BLaER1 (cell line): ENCODE results near the gene RAP1GAP.

Experiments
- H3K27ac ChIP-seq: shearing (Covaris generic); formaldehyde crosslinking; 2 replicates; pipeline ENCODE4 v1.8.1; 2022
- H3K27me3 ChIP-seq: shearing (Covaris generic); formaldehyde crosslinking; 2 replicates; pipeline ENCODE4 v1.8.1; 2022
- H3K36me3 ChIP-seq: shearing (Covaris generic); formaldehyde crosslinking; 2 replicates; pipeline ENCODE4 v1.8.1; 2022
- H3K4me1 ChIP-seq: shearing (Covaris generic); formaldehyde crosslinking; 2 replicates; pipeline ENCODE4 v1.8.1; 2022
- H3K4me2 ChIP-seq: shearing (Covaris generic); formaldehyde crosslinking; 2 replicates; pipeline ENCODE4 v1.8.1; 2022
- H3K4me3 ChIP-seq: shearing (Covaris generic); formaldehyde crosslinking; 2 replicates; pipeline ENCODE4 v1.8.1; 2022
- H3K9ac ChIP-seq: shearing (Covaris generic); formaldehyde crosslinking; 2 replicates; pipeline ENCODE4 v1.8.1; 2022
- H3K9me3 ChIP-seq: shearing (Covaris generic); formaldehyde crosslinking; 2 replicates; pipeline ENCODE4 v1.8.1; 2022
- H4K20me1 ChIP-seq: shearing (Covaris generic); formaldehyde crosslinking; 2 replicates; pipeline ENCODE4 v1.8.1; 2022
- Cebpa-rat ChIP-seq: shearing (Covaris generic); IDR thresholded peaks from 2 replicates; pipeline ENCODE4 v1.8.1; 2022

Gene RAP1GAP

DNA sequence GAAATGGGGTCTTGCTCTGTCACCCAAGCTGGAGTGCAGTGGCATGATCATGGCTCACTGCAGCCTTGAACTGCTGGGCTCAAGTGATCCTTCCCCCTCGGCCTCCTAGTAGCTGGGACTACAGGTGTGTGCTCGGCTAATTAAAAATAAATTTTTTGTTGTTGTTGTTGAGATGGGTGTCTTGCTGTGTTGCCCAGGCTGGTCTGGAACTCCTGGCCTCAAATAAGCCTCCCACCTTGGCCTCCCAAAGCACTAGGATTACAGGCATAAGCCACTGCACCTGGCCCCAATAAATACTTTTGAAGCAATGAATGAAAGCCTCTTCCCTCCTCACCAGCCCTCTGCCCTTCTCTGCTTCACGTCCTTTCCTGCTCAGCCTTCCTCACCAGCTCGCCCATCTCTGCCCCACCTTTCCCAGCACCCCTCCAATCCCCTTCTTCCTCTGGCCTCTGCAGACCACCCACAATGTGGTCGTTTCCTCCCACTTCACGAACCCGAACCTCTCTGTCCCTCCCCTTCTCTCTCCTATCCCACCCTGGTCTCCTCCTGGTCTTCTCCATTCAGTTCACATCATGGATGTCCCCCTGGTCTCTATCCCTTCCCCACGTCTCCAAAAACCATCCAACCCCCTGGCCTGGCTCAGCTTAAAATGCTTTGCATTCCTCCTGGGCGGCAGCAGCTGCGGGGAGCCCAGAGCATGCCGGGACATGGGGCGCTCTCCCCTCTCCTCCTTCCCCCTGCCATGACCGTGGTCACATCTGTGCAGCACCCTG lies 38.4 kb downstream of the RAP1GAP start:
- Histone ChIP-seq H3K27ac (no peak overlapping the region), H3K4me2 (no peak overlapping the region), H3K9ac (no peak overlapping the region), H3K36me3 (no peaks in the 10 kb centered on the region), H3K4me1 (no peaks in the 10 kb centered on the region), H3K4me3 (no peak overlapping the region), H3K9me3 (no peaks in the 10 kb centered on the region), H4K20me1 (peaks cover 9% of the 10 kb centered on the region; the same call in 1 of the 2 replicates), H3K27me3 (no peaks in the 10 kb centered on the region)
- no peak for TF ChIP-seq Cebpa-rat

DNA sequence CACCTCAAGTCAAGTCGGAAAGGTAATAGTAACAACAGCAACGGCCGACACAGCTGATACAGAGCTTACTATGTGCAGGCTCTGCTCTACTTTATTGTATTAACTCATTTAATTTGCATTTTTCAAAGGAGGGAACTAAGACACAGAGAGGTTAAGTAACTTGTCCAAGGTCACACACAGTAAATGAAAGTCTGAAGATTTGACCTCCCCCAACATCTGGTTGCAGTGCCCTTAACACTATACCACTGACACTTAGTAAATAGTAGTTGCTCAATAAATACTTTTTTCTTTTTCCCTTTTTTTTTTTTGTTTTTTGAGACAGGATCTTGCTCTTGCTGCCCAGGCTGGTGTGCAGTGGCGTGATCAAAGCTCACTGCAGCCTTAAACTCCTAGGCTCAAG lies 39.2 kb downstream of the RAP1GAP start:
- Histone ChIP-seq H3K4me2 (no peak overlapping the region), H3K27ac (no peak overlapping the region), H3K9me3 (no peaks in the 10 kb centered on the region), H3K27me3 (no peaks in the 10 kb centered on the region), H3K36me3 (no peaks in the 10 kb centered on the region), H3K4me3 (no peak overlapping the region), H4K20me1 (peaks cover 9% of the 10 kb centered on the region; the same call in 1 of the 2 replicates), H3K9ac (no peak overlapping the region), H3K4me1 (no peaks in the 10 kb centered on the region)
- no peak for TF ChIP-seq Cebpa-rat

DNA sequence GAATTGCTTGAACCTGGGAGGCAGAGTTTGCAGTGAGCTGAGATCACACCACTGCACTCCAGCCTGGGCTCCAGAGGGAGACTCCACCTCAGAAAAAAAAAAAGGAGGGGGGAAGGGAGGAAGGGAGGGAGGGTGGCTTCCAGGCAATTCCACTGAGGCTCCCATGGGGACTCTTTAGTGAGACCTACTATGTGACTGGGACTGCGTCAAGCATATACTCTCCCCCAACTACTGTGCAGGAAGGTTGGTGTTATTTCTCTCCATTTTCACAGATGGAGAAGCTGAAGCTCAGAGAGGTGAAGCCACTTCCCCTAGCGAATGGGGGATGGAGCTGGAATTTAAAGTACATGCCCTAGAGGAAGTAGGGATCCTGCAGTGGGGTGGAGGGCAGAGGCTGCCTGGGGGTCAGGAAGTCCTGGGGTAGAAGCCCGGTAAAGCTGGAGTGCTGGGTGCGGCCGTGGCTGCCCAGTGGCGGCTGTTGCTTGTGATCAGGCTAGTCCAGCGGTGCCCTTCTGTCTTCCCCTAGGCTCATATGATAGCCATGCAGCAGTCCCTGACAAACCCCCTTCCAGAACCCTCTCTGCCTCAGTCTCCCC lies 40.3 kb downstream of the RAP1GAP start:
- Histone ChIP-seq H3K36me3 (no peaks in the 10 kb centered on the region), H3K4me1 (peaks cover under 1% of the 10 kb centered on the region), H3K9ac (no peak overlapping the region), H3K4me3 (no peak overlapping the region), H3K4me2 (no peak overlapping the region), H3K27ac (no peak overlapping the region), H4K20me1 (peaks cover 9% of the 10 kb centered on the region; the same call in 1 of the 2 replicates), H3K27me3 (no peaks in the 10 kb centered on the region), H3K9me3 (no peaks in the 10 kb centered on the region)
- no peak for TF ChIP-seq Cebpa-rat

DNA sequence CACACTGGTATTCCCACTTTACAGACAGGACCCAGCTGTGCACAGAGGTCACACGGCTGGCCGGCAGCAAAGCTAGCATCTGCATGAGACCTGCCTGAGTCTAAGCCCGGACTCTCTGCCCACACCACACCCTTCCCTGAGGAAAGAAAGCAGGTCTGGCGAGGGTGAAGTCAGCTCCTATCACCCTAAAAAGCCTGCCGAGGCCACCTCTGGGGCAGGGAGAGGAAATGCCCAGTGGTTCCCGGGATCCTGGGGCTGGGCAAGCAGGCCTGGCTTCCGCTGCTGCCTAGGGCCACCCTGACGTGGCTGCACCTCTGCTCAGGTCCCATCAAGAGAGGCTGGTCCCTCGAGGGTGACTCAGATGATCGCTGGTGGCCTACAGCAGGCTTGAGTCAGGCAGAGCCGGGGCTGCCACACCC lies 42.2 kb downstream of the RAP1GAP start:
- Histone ChIP-seq H3K36me3 (no peaks in the 10 kb centered on the region), H3K9ac (no peak overlapping the region), H3K9me3 (no peaks in the 10 kb centered on the region), H4K20me1 (peaks cover 9% of the 10 kb centered on the region; the same call in 1 of the 2 replicates), H3K4me1 (peaks cover 13% of the 10 kb centered on the region), H3K4me2 (no peak overlapping the region), H3K27ac (no peak overlapping the region), H3K27me3 (no peaks in the 10 kb centered on the region), H3K4me3 (no peak overlapping the region)
- no peak for TF ChIP-seq Cebpa-rat

DNA sequence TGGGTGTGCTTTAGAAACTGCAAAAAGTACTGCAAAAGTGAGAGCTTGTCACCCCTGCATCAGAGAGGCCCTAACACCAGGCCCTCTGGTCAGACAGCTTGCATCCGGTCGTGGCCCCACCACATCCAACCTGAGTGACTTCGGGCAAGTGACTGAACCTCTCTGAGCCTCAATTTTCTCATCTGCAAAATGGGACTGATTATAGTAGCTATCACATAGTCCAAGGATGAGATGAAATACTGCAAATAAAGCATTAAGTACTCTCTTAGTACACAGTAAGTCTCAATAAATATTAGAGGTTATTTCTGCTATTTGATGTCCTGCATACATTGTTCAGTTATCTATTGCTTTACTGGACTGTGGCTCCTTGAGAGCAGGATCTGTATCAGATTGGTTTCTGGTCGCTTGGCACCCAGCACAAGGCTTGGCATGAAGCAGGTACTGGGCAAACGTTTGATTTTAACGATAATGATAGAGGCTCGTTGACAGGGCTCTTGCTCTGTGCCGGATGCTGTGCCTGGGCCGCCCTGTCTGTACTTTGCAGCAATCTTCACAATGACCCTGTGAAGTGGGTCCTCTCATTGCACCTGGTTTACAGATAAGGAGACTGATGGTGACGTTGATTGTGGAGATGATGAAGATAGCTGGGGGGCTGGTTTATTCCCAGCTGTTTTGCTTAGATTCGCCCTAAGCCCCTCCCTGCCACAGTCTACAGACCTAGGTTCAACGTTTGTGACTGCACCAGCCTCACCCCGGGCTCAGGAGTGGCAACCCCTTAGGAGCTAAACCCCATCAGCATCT lies 43.6 kb downstream of the RAP1GAP start:
- Histone ChIP-seq H4K20me1 (peaks cover 10% of the 10 kb centered on the region; the same call in 1 of the 2 replicates), H3K4me2 (no peak overlapping the region), H3K4me3 (no peak overlapping the region), H3K4me1 (peaks cover 14% of the 10 kb centered on the region), H3K27ac (no peak overlapping the region), H3K36me3 (no peaks in the 10 kb centered on the region), H3K27me3 (no peaks in the 10 kb centered on the region), H3K9ac (no peak overlapping the region), H3K9me3 (no peaks in the 10 kb centered on the region)
- TF ChIP-seq Cebpa-rat: no peak

DNA sequence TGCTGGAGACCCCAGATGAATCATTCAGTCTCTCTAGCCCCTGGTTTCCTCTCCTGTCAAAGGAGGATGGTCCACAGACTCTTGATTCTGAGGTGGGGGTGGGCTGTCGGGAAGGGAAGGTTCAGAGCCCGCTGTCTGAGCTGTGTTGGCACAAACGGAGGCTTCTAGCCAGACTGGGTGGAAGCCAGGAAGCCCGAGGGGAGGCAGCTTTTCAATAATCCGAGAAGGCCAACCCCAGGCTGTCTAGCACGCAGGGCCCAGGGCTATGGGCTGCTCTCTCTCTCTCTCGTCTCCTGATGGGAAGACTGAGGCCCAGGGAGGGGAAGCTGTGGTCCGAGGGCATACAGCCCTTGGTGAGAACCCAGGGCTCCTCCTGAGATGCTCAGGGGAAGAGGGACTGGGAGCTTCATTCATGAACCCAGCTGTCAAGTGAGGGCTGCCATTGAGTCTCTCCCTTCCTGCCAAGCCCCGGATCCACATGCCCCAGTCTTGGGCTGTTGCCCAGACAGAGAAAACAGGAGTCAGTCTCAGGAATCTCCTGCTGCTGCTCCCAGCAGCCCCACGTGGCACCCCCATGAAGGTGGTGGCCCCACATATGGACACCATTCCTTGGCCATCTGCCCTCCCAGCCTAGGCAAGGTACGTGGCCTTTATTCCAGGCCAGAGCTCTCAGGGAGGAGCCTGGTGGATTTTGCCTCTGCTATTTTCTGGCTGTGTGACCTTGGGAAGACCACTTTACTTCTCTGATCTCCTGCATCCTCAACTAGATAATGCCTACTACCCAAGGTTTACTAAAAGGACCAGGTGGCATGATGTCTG lies 44.4 kb downstream of the RAP1GAP start:
- H3K9me3 ChIP-seq: no peaks in the 10 kb centered on the region
- no peak overlapping the region for H3K4me3 ChIP-seq
- no peak for TF ChIP-seq Cebpa-rat
- H3K27me3 ChIP-seq: no peaks in the 10 kb centered on the region
- H3K27ac ChIP-seq: no peak overlapping the region
- no peaks in the 10 kb centered on the region for H3K36me3 ChIP-seq
- peaks cover 18% of the 10 kb centered on the region; the same call in 1 of the 2 replicates for H4K20me1 ChIP-seq
- no peak overlapping the region for H3K9ac ChIP-seq
- H3K4me1 ChIP-seq: peaks cover 22% of the 10 kb centered on the region
- H3K4me2 ChIP-seq: no peak overlapping the region

DNA sequence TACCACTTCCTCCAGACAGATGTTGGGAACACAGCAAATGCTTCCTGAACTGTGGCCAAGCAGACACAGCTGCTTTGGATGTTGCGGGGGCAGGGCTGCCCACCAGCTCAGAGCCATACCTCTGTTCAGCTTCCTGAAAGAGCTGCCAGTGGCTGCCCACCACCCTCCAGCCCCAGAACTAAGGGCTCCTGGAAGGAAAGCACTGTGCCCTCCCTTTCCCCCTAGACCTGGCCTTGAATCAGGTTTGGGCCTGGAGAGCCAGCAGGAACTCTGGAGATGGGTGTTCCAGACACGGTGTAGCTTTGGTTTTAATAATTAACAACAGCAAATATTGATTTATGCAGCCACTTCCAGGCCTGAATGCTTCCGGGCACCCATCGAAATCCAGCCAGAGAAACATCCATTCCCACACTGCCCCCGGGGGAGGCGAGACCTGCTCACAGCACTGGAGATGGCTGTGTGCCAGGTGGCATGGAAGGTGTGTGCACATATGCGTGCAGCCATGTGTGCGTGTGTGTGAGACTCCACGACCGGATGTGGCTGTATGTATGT lies 45.7 kb downstream of the RAP1GAP start:
- TF ChIP-seq Cebpa-rat: no peak
- Histone ChIP-seq H3K4me3 (no peak overlapping the region), H3K36me3 (no peaks in the 10 kb centered on the region), H3K27ac (peak overlapping the region; percentile 27; the same call in 1 of the 2 replicates), H3K9ac (0 out of 2 replicates have a peak overlapping the region, but pooled peaks have one; percentile 34), H3K27me3 (no peaks in the 10 kb centered on the region), H3K4me1 (peaks cover 30% of the 10 kb centered on the region), H3K9me3 (no peaks in the 10 kb centered on the region), H3K4me2 (peak overlapping the region; percentile 51), H4K20me1 (peaks cover 12% of the 10 kb centered on the region; the same call in 1 of the 2 replicates)

DNA sequence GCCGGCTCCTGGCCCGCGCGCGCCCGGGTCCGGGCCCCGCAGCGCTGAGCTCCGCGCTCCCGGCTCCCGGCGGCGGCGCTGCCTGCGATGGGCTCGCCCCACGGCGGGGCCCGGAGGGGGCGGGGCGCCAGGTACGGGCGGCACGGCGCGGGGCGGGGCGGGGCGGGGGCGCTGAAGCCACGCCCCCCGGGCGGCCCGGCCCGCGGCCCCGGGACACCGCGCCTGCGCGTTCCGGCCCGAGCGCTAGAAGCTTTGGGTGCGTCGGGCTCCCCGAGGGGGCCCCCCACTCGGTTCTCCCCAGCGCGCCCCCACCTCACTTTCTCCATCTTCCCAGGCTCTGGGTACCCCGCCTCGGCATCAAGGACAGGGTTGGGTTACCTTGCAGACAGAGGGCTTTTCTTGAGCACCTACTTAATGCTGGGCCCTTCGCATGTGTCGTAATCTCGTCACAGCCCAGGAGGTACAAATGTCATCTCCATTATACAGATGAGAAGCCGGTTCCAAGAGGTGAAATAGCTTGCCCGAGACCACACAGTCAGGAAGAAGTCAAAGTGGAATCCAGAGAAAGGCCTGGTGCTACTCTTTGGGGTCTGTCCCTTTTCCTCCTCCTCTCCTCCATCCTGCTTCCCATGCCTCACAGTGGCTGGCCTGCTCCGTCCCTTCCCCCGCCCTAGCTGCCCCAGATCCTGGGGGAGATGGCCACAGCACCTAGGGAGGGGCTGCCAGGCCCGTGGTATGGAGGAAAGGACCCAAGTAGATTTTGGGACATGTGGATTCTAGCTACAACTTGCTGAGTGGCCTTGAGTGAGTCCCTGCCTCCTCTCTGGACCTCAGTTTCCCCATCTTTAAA lies 46.5 kb downstream of the RAP1GAP start:
- peaks cover 31% of the 10 kb centered on the region for H3K4me1 ChIP-seq
- no peaks in the 10 kb centered on the region for H3K27me3 ChIP-seq
- no peak overlapping the region for H3K9ac ChIP-seq
- no peaks in the 10 kb centered on the region for H3K9me3 ChIP-seq
- TF ChIP-seq Cebpa-rat: no peak
- H3K27ac ChIP-seq: no peak overlapping the region
- H3K4me2 ChIP-seq: peak overlapping the region; percentile 51
- H3K4me3 ChIP-seq: no peak overlapping the region
- peaks cover 12% of the 10 kb centered on the region; the same call in 1 of the 2 replicates for H4K20me1 ChIP-seq
- H3K36me3 ChIP-seq: no peaks in the 10 kb centered on the region
